ENCODE data around the gene TEX13A.
"Not testable (repeated sequence)": the region's sequence is repeated elsewhere in the genome, so short reads cannot be mapped to it uniquely, and the experiment has no call there.

The TEX13A gene, protein sequence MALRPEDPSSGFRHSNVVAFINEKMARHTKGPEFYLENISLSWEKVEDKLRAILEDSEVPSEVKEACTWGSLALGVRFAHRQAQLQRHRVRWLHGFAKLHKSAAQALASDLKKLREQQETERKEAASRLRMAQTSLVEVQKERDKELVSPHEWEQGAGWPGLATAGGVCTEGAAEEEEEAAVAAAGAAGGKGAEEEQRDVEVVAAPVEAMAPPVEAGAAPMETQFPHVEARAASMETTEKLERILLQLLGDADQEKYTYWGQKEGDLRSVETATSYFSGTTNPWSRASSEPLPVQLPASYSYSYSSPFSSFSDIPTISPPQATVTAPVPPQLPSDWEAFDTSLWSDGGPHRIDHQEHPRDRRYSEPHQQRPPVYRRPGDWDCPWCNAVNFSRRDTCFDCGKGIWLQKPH

DNA sequence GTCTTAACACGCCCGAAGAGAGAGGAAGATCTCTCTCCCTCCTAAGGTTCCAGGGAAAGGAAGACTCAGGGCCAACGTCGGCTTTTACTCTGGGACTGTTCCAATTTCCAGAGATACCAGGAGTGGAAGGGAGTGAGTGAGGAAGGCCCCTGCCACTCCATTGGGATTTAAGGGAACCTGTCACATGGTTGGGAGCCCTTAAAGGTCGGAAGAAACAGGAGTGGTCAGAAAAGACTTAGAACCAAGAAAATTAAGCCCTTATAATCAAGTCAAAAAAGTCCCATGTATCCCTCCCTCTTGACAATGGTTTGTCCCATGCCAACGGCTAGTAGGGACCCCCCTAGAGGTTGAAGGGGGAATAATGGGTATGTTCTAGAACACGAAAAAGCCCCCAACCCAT is at the start of gene TEX13A:
Gene TEX13A (minus strand): TSS at position 59 of the 400 bp plus-strand sequence. CDS start 297 bp downstream, outside the sequence.
- in situ Hi-C loops (cut with HindIII; ENCODE audit: low sequenced_read_pairs), result no loop called here

DNA sequence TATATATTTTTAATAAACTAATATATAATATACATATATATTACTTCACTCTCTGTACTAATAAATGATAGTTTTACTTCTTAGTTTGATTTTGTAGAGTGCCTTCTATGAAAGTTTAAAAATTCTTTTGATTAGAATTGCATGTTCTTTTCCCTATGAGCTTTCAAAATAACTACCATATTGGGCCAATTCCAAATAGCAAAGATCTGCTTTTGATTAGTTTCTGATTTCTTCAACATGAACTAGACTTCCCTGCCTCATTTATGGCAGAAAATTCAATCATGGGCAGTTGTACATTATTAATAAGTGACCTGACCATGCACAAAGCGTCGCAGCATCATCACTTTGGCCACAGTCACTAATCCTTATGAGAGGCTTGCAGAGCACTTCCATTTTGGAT is 48.9 kb upstream of the TEX13A start:
- in situ Hi-C loops (cut with HindIII; ENCODE audit: low sequenced_read_pairs), result no loop called here

DNA sequence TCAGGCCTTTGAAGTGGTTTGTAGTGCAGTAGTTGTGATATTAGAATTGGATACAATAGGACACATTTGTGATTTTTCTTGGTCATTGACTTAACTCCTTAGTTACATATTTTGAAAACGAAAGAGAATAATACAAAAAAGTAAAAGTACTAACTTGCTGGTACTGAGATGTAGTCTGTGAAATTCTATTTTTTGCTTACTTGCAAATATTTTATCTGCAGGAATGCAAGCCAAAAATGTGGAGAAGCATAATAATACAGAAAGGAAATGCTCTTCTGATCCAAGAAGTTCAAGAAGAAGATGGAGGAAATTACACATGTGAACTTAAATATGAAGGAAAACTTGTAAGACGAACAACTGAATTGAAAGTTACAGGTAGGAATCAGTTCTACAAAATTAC is 46.7 kb upstream of the TEX13A start:
- in situ Hi-C loops (cut with HindIII; ENCODE audit: low sequenced_read_pairs), result no loop called here

DNA sequence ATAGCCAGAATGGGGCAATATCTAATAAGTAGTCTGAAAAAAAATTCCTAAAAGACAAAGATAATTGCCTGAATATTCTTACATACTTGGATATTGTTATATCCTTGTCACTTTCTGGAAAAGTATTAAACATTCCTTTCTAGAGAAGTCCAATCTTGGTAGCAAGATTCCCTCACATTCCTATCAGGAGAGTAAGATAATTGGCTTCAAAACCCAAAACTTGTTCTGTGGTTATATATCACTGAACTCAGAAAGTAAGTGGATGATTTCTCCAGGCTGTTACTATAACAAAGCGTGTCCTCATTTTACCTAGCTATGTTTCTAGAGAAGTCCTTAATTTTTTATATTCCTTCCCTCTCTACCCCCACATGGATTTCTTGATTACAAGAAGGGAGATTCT is 46.0 kb upstream of the TEX13A start:
- in situ Hi-C loops (cut with HindIII; ENCODE audit: low sequenced_read_pairs), result no loop called here

DNA sequence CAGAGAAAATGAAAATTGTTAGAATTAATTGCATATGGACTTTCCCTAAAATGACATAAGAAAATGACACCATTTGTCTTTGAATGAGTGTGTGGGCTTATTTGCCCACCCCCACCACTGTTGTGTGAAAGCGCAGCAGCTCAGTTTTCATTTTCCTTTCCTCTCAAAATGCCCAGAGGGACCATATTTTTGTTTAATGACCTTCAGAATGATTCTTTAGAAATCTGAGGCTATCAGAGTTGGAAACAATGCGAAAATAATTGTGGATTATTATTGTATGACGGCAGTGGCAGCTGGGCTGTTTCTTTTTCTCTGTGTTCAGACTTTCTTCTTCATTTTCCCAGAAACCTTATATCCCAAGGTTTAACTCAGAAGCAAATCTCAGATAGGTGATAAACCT is 44.6 kb upstream of the TEX13A start:
- in situ Hi-C loops (cut with HindIII; ENCODE audit: low sequenced_read_pairs), result no loop called here

DNA sequence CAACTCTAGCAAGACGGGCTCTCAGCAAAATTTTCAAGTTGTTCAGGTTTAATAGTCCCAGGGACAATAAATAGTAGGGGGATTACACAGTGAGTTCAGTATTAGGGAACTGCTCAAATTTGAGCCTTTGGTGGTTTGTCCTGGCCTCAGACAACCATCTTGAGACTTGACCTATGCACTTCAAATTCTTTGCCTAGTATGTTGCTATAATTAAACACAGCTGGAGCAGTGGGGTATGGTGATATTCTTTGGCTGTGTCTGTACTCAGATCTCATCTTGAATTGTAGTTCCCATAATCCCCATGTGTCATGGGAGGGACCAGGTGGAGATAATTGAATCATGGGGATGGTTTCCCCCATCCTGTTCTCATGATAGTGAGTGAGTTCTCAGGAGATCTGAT is 43.3 kb upstream of the TEX13A start:
- in situ Hi-C loops (cut with HindIII; ENCODE audit: low sequenced_read_pairs), result no loop called here

DNA sequence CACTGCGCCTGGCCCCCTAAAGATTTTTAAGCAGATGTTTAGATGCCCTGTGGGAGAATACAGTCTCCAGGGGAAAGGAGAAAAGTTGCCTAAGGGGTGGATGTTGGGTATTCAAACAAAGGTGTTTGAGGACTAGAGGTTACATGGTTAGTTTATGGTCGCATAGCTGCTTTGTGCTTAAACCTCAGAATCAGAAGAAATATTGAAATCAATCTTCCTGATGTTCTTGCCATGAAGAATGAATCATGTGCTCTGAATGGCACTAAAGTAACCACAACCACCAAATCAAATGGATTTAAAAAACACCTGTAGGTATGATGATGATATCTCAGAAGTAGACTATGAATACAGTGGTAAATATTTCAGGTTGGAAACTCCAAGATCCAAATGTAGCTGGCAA is 42.7 kb upstream of the TEX13A start:
- in situ Hi-C loops (cut with HindIII; ENCODE audit: low sequenced_read_pairs), result no loop called here

DNA sequence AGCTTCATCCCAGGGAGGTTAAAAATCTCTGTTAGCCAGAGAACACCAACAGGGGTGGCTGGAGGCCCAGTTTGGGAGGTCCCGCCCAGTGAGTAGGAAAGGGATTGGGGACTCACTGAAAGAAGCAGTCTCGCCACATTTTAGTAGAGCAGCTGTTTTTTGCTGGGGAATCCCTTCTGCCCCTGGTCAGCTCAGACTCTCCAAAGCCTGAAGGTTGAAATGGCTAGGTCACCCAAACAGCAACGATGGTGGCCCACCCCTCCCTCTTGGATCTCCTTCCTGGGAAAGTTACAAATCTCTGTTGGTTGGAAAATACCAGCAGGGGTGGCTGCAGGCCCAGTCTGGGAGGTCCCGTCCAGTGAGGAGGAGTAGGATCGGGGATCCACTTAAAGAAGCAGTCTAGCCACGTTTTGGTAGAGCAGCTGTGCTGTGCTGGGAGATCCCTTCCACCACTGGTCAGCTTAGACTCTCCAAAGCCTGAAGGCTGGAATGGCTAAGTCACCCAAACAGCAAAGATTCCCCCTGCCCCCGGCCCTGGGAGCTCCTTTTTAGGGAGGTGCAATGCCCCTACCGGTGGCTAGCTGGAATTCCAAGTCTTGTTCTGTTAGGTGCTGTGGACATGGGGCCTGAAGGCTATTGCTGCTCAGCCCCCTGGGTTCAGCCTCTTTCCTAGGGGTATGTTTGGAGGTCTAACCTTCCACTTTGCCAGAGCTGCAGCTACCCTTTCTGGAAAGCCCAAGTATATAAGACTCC is 40.0 kb upstream of the TEX13A start:
- in situ Hi-C loops (cut with HindIII; ENCODE audit: low sequenced_read_pairs), result no loop called here

DNA sequence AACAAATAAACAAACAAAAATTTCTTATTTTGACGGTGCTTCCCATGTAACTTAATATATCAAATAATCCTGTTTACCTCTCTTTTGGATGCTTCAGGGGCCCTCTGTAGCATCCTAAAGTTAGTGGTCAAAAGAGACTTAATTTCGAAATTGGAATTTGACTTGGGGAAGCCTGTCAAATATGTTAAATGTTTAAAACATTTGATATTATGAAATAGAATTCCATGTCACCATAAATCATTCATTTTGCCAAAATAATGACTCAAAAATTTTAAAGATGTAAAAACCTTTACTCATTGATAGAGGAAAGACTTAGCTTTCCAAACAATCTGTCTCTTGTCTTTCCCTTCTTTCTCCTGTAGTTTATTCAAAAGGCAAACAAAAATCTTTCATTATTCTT is 20.6 kb upstream of the TEX13A start:
- in situ Hi-C loops (cut with HindIII; ENCODE audit: low sequenced_read_pairs), result no loop called here

DNA sequence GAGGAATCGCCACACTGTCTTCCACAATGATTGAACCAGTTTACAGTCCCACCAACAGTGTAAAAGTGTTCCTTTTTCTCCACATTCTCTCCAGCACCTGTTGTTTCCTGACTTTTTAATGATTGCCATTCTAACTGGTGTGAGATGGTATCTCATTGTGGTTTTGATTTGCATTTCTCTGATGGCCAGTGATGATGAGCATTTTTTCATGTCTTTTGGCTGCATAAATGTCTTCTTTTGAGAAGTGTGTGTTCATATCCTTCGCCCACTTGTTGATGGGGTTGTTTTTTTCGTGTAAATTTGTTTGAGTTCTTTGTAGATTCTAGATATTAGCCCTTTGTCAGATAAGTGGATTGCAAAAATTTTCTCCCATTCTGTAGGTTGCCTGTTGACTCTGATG is 16.9 kb upstream of the TEX13A start:
- in situ Hi-C loops (cut with HindIII; ENCODE audit: low sequenced_read_pairs), result not testable (repeated sequence)

DNA sequence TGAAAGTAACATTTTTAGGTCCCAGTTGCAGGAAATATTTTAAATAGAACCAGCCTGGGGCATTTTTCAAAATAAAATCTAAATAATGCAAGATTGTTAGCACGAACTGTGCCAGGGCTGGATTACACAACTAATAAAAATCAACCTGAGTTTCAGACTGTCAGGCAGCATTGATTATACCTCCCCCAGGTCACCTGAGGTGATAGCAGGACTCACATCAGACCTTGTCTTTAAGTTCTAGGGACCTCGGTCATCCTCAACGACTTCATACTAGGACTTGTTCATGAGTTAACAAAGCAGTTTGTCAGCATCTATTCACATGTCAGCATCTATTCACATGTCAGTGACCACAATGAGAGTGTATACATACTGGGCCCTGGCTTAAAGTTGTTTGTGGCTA is 8.7 kb upstream of the TEX13A start:
- in situ Hi-C loops (cut with HindIII; ENCODE audit: low sequenced_read_pairs), result no loop called here

DNA sequence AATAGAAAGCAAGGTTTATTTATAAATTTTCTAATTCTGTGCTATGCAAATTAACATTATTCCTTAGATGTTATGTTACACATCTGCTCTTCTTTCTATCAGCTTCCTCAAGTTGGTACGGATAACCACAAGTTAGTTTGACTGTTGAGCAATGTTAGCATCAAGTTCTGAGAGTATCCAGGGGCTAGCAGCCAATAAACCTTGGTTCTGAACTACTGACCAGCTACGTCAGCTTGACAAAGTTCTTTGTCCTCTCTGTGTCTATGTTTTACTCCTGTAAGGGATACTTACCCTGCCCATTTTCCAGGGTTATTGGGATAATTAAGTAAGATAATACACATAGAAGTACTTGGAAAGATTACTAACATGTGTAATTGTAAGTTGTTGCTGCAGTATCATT is 8.1 kb upstream of the TEX13A start:
- in situ Hi-C loops (cut with HindIII; ENCODE audit: low sequenced_read_pairs), result no loop called here

DNA sequence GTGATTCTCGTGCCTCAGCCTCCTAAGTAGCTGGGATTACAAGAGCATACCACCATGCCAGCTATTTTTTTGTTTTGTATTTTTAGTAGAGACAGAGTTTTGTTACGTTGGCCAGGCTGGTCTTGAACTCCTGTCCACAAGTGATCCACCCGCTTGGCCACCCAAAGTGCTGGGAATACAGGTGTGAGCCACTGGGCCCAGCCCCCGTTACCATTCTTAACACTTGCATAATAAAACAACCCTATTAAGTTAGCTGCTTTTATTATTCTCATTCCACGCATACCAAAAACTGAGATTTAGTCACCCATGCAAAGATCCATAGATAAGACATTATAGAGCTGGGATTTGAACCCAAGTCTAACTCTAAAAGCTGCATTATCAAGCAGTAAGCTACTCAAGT is 6.0 kb upstream of the TEX13A start:
- in situ Hi-C loops (cut with HindIII; ENCODE audit: low sequenced_read_pairs), result no loop called here

DNA sequence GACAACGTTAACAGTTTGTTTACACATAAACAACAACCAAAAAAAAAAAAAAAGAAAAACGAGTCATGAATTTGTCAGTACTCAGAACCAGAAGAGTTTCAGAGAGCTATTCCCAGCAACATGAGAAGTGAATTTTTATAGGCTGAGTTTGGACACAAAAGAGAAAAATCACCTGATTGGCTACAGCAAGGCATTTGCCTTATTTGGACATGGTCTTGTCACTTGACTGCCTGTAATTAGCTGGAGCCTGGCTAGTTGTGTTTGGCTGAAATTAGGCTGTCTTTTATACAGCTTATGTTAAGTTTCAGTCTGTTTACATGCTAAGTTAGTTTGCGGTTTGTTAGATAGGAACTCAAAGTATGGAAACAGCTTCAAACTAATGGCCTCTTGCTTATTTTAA is 880 bp upstream of the TEX13A start:
- in situ Hi-C loops (cut with HindIII; ENCODE audit: low sequenced_read_pairs), result no loop called here

DNA sequence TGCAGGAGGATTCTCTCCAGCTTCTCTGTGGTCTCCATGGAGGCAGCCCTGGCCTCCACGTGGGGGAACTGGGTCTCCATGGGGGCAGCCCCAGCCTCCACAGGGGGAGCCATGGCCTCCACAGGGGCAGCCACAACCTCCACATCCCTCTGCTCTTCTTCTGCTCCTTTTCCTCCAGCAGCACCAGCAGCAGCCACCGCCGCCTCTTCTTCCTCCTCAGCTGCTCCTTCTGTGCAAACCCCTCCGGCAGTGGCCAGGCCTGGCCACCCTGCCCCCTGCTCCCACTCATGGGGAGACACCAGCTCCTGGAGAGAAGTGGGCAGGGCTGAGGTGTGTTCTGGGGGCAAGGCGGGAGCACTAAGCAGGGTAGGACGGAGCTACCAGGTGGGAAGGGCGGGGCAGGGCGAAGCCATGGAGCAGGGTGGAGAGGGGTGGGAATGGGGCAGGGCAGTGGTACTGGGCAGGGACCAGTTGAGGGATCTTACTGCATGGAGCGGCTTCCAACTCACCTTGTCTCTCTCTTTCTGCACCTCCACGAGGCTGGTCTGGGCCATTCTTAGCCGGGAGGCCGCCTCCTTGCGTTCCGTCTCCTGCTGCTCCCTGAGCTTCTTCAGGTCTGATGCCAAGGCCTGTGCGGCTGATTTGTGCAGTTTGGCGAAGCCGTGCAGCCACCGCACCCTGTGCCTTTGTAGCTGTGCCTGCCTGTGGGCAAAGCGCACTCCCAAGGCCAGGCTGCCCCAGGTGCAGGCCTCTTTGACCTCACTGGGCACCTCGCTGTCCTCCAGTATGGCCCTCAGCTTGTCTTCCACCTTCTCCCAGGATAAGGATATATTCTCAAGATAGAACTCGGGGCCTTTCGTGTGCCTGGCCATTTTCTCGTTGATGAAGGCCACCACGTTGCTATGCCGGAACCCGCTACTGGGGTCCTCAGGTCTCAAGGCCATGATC is 766 bp downstream of the TEX13A start:
- in situ Hi-C loops (cut with HindIII; ENCODE audit: low sequenced_read_pairs), result no loop called here

DNA sequence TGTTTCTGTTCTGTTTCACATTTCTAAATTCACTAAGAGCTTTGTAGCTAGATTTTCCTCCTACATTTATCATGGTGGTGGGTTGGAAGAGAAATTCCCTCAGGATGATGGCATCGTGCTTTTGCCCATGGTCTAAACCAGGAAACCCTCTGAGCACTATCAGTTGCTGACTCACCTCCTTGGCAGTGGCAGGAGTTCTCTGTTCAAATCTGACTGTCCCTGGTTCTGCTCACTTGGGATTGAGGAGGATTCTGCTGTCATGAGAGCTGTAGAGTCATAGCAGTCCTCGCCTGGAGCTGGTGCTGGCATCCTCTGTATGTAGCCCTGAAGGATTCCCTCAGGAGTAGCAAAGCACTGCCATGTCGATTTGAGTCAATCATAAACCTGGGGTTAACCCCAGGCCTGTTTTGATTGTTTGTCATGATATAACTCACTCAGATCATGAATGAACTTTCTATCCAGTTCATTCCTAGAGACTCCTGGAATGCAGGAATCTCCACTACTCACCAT is 9.4 kb downstream of the TEX13A start:
- in situ Hi-C loops (cut with HindIII; ENCODE audit: low sequenced_read_pairs), result no loop called here

DNA sequence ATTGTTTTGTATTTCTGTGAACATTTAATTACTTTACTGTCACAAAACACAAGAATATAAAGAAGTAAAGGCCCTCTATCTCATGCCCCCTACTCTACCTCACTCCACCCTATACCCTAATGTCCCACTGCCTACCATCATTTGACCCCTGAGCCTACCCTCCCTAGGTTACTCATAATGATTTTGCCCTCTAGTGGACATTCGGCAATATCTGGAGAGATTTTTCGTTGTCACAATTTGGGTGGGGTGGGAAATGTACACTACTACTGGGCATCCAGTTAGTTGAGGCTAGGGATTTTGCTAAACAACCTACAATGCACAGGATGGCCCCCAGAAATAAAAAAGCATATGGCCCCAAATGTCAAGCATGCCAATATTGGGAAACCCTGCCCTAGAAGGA is 10.2 kb downstream of the TEX13A start:
- in situ Hi-C loops (cut with HindIII; ENCODE audit: low sequenced_read_pairs), result no loop called here

DNA sequence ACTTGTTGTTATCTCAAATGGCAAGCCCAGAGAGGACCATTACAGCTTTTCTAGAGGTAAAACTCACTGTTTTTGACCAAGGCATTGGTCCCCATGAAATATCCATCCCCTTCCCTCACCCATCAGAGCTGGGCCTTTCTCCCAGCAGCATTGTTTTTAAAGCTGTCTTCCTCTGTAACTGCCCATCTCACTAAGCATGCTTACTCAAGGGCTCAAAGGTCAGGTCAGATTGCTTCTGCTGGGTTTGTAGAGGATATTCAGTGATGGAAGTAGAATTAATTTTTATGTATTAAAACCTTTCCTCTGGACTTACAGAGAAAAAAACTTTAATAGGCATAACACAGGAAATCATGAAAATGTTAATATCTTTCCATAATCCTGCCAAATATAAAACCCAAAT is 11.1 kb downstream of the TEX13A start:
- in situ Hi-C loops (cut with HindIII; ENCODE audit: low sequenced_read_pairs), result no loop called here

DNA sequence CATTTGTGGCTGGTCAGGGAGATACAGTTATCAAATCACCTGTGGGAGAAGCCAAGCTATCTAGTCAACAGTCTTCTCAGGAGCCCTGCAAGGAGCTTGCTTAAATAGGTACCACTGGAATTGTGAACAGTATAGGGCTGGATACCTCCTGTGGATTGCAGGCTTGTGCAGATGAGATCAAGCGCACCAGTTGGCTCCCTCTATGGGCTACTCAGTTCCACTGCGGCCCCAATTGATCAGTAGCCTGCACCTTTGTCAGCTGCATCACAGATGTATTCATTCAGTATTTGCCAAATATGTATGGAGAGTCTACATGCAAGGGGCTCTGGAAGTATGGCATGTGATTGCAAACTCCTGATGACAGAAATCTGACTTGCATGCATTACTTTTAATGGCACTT is 28.6 kb downstream of the TEX13A start:
- in situ Hi-C loops (cut with HindIII; ENCODE audit: low sequenced_read_pairs), result no loop called here

DNA sequence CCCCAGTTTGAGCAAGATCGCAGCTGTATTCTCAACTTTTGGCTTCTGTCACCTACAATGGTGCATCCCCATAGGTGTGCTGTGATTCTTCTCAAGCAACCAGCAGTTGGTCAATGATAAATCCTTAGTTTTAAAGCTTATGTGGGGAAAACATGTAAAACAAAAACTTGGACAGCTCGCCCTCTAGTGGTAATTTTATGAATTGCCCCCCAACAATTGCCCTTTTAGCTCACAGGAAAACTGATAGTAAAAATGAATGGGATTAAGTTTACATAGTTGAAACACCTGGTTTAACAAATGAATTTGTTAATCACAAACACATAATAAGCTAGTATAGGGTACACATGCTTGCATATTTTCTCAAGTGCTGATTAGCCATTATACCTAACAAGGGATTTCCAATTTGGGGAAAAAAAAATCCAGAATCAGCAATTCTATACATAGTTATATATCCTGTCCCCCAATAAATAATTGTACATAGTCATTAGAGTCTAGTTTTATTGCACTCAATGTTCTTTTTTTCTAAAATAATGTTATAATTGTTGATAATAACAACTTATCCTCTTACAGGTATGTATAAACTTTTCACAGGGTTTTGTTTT is 30.1 kb downstream of the TEX13A start:
- in situ Hi-C loops (cut with HindIII; ENCODE audit: low sequenced_read_pairs), result no loop called here

DNA sequence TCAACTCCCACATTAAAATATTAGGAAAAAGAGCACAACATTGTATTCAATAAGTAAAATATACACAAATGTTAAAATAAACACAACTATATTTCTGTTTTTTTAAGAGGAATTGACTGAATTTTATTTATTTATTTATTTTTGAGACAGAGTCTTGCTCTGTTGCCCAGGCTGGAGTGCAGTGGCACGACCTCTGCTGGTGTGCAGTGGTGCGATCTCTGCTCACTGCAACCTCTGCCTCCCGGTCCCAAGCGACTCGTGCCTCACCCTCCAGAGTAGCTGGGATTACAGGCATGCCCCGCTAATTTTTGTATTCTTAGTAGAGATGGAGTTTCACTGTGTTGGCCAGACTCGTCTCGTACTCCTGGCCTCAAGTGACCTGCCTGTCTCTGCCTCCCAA is 31.4 kb downstream of the TEX13A start:
- in situ Hi-C loops (cut with HindIII; ENCODE audit: low sequenced_read_pairs), result no loop called here
